Activated naive CD4-positive, alpha-beta T cell treated with anti-CD3 and anti-CD28 coated beads, Interleukin-2, amount 10 ng/mL, durations not matched to agents 7 days and 5 days (primary cell): ENCODE results near the gene RTL1.
A peak's percentile ranks its signal among the peaks of the same experiment; 100 is the strongest.

Experiments
- CTCF ChIA-PET: fragments of 350-600 bp; sonication (Branson Sonifier 250); formaldehyde crosslinking; loops from one replicate; lab custom pipeline; 2021; ENCODE audit warnings: antibody characterized with exemption; lab: Charles Lee
- DNase-seq: peaks from one replicate; pipeline ENCODE4 v3.0.0-alpha.2; 2020
- H3K27ac Mint-ChIP-seq: one replicate; pipeline ENCODE4 v1.8.0; 2021; ENCODE audit warnings: mild to moderate bottlenecking, moderate library complexity, mixed read lengths
- H3K27me3 Mint-ChIP-seq: one replicate; pipeline ENCODE4 v1.8.0; 2021; ENCODE audit warnings: mild to moderate bottlenecking, mixed read lengths
- H3K36me3 Mint-ChIP-seq: one replicate; pipeline ENCODE4 v1.8.0; 2021; ENCODE audit warnings: mixed read lengths
- H3K4me1 Mint-ChIP-seq: one replicate; pipeline ENCODE4 v1.8.0; 2021; ENCODE audit warnings: mixed read lengths
- H3K4me3 Mint-ChIP-seq: one replicate; pipeline ENCODE4 v1.8.0; 2021; ENCODE audit warnings: mild to moderate bottlenecking, moderate library complexity, mixed read lengths
- H3K9me3 Mint-ChIP-seq: one replicate; pipeline ENCODE4 v1.8.0; 2021; ENCODE audit warnings: mixed read lengths

The RTL1 gene

GRCh38 chr14:100891501-100892445 lies 11.7 kb downstream of the RTL1 start:
- no peak overlapping the region for H3K27ac Mint-ChIP-seq
- no peaks in the 10 kb centered on the region for H3K4me1 Mint-ChIP-seq
- H3K27me3 Mint-ChIP-seq = peaks cover 20% of the 10 kb centered on the region
- H3K36me3 Mint-ChIP-seq = no peaks in the 10 kb centered on the region
- DNase-seq = no peak
- no peaks in the 10 kb centered on the region for H3K9me3 Mint-ChIP-seq
- CTCF ChIA-PET = no interaction called here
- no peak overlapping the region for H3K4me3 Mint-ChIP-seq

GRCh38 chr14:100891051-100891450 lies 12.5 kb downstream of the RTL1 start:
- no peak overlapping the region for H3K4me3 Mint-ChIP-seq
- peak; percentile 12 for DNase-seq
- peaks cover 15% of the 10 kb centered on the region for H3K27me3 Mint-ChIP-seq
- CTCF ChIA-PET = no interaction called here
- no peaks in the 10 kb centered on the region for H3K9me3 Mint-ChIP-seq
- no peaks in the 10 kb centered on the region for H3K4me1 Mint-ChIP-seq
- no peaks in the 10 kb centered on the region for H3K36me3 Mint-ChIP-seq
- H3K27ac Mint-ChIP-seq = no peak overlapping the region

GRCh38 chr14:100890061-100890850 lies 13.3 kb downstream of the RTL1 start:
- peaks cover 16% of the 10 kb centered on the region for H3K27me3 Mint-ChIP-seq
- H3K4me1 Mint-ChIP-seq = no peaks in the 10 kb centered on the region
- DNase-seq = peak; percentile 15
- no peak overlapping the region for H3K4me3 Mint-ChIP-seq
- H3K27ac Mint-ChIP-seq = no peak overlapping the region
- H3K9me3 Mint-ChIP-seq = no peaks in the 10 kb centered on the region
- no peaks in the 10 kb centered on the region for H3K36me3 Mint-ChIP-seq
- CTCF ChIA-PET = no interaction called here

GRCh38 chr14:100889641-100890040 lies 13.9 kb downstream of the RTL1 start:
- CTCF ChIA-PET = no interaction called here
- Mint-ChIP-seq H3K27ac (no peak overlapping the region), H3K36me3 (no peaks in the 10 kb centered on the region), H3K4me3 (no peak overlapping the region), H3K4me1 (no peaks in the 10 kb centered on the region), H3K9me3 (no peaks in the 10 kb centered on the region), H3K27me3 (peaks cover 16% of the 10 kb centered on the region)
- DNase-seq = peak; percentile 16

GRCh38 chr14:100888789-100889315 lies 14.7 kb downstream of the RTL1 start:
- H3K4me1 Mint-ChIP-seq = no peaks in the 10 kb centered on the region
- peaks cover 16% of the 10 kb centered on the region for H3K27me3 Mint-ChIP-seq
- H3K4me3 Mint-ChIP-seq = no peak overlapping the region
- no peak for DNase-seq
- H3K27ac Mint-ChIP-seq = no peak overlapping the region
- CTCF ChIA-PET = no interaction called here
- no peaks in the 10 kb centered on the region for H3K36me3 Mint-ChIP-seq
- no peaks in the 10 kb centered on the region for H3K9me3 Mint-ChIP-seq

- CTCF ChIA-PET = no interaction called here
- no peak for DNase-seq
- H3K9me3 Mint-ChIP-seq = peaks cover 3% of the 10 kb centered on the region
- no peak overlapping the region for H3K27ac Mint-ChIP-seq
- H3K4me3 Mint-ChIP-seq = no peak overlapping the region
- H3K36me3 Mint-ChIP-seq = no peaks in the 10 kb centered on the region
- H3K27me3 Mint-ChIP-seq = peaks cover 16% of the 10 kb centered on the region
- no peaks in the 10 kb centered on the region for H3K4me1 Mint-ChIP-seq
These were observed 15.7 kb downstream of the RTL1 start for GRCh38 chr14:100887728-100888335.

GRCh38 chr14:100885617-100886016 lies 17.9 kb downstream of the RTL1 start:
- no peak for DNase-seq
- Mint-ChIP-seq H3K4me1 (no peaks in the 10 kb centered on the region), H3K27me3 (peaks cover 16% of the 10 kb centered on the region), H3K9me3 (peaks cover 4% of the 10 kb centered on the region), H3K36me3 (no peaks in the 10 kb centered on the region), H3K4me3 (no peak overlapping the region), H3K27ac (no peak overlapping the region)
- CTCF ChIA-PET = no interaction called here

GRCh38 chr14:100885196-100885595 lies 18.3 kb downstream of the RTL1 start:
- Mint-ChIP-seq H3K36me3 (no peaks in the 10 kb centered on the region), H3K27ac (no peak overlapping the region), H3K27me3 (peaks cover 16% of the 10 kb centered on the region), H3K9me3 (peaks cover 6% of the 10 kb centered on the region), H3K4me1 (no peaks in the 10 kb centered on the region), H3K4me3 (no peak overlapping the region)
- DNase-seq = no peak
- CTCF ChIA-PET = no interaction called here

GRCh38 chr14:100884456-100884855 lies 19.1 kb downstream of the RTL1 start:
- H3K27ac Mint-ChIP-seq = no peak overlapping the region
- H3K4me1 Mint-ChIP-seq = no peaks in the 10 kb centered on the region
- peaks cover 10% of the 10 kb centered on the region for H3K27me3 Mint-ChIP-seq
- no peak overlapping the region for H3K4me3 Mint-ChIP-seq
- no peaks in the 10 kb centered on the region for H3K36me3 Mint-ChIP-seq
- peaks cover 6% of the 10 kb centered on the region for H3K9me3 Mint-ChIP-seq
- CTCF ChIA-PET = no interaction called here
- no peak for DNase-seq

GRCh38 chr14:100883789-100884101 lies 19.8 kb downstream of the RTL1 start:
- Mint-ChIP-seq H3K4me3 (no peak overlapping the region), H3K27ac (no peak overlapping the region), H3K4me1 (no peaks in the 10 kb centered on the region), H3K27me3 (peaks cover 4% of the 10 kb centered on the region), H3K9me3 (peaks cover 6% of the 10 kb centered on the region), H3K36me3 (no peaks in the 10 kb centered on the region)
- DNase-seq = no peak
- CTCF ChIA-PET = no interaction called here

- CTCF ChIA-PET = no interaction called here
- Mint-ChIP-seq H3K27ac (no peak overlapping the region), H3K36me3 (no peaks in the 10 kb centered on the region), H3K4me3 (no peak overlapping the region), H3K27me3 (peaks cover 4% of the 10 kb centered on the region), H3K4me1 (no peaks in the 10 kb centered on the region), H3K9me3 (peaks cover 6% of the 10 kb centered on the region)
- no peak for DNase-seq
These were observed 20.3 kb downstream of the RTL1 start for GRCh38 chr14:100882991-100883788.

GRCh38 chr14:100882026-100882967 lies 21.2 kb downstream of the RTL1 start:
- DNase-seq = no peak
- no peaks in the 10 kb centered on the region for H3K4me1 Mint-ChIP-seq
- no peaks in the 10 kb centered on the region for H3K36me3 Mint-ChIP-seq
- no peak overlapping the region for H3K27ac Mint-ChIP-seq
- CTCF ChIA-PET = no interaction called here
- no peak overlapping the region for H3K4me3 Mint-ChIP-seq
- H3K27me3 Mint-ChIP-seq = peaks cover 6% of the 10 kb centered on the region
- H3K9me3 Mint-ChIP-seq = peaks cover 6% of the 10 kb centered on the region
